Amniotic epithelial cell (primary cell): ENCODE measurements around the gene ITIH3.
A peak's percentile ranks its signal among the peaks of the same experiment; 100 is the strongest.

Source experiments
- DNase-seq: peaks from one replicate; pipeline ENCODE4 v3.0.0-alpha.2; 2010; ENCODE audit warnings: low read depth

ITIH3 gene

DNA sequence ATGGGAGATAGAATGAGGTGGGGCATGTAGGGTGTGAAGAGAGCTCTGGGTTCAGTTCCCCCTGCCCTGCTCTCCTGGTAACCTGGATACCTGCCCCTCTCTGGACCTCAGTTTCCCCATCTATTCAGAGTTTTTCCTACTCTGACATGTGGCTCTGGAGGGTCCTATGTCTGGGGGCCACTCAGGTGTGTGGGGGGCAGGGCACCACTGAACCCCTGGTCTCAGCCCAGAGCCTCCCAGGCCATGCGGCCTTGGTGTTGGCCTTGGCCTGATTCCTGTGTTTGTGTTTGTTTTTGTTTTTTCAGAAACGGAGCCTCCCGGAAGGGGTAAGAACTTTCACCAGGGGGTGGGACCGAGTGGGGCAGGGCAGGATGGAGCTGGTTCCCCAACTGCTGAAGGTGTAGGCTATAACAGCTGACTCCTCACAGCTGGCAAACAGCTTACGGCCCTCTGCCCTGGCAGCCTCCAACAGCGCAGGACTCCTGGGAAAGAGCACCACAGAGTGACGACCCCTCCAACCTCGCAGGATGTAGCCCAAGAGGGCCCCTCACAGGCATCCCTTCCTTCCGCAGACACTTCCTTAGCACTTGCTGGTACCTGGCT lies 803 bp downstream of the ITIH3 start:
- no peak for DNase-seq

DNA sequence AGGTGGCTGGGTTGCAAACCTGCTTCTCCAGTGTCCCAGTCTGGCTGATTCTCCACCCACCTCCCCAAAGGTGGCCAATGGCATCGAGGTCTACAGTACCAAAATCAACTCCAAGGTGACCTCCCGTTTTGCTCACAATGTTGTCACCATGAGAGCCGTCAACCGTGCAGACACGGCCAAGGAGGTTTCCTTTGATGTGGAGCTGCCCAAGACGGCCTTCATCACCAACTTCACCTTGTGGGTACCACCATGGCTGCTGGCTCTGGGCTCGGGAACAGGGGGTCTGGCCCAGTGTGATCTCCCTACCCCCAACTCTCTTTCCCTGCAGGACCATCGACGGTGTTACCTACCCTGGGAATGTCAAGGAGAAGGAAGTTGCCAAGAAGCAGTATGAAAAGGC lies 1.8 kb downstream of the ITIH3 start:
- no peak for DNase-seq

DNA sequence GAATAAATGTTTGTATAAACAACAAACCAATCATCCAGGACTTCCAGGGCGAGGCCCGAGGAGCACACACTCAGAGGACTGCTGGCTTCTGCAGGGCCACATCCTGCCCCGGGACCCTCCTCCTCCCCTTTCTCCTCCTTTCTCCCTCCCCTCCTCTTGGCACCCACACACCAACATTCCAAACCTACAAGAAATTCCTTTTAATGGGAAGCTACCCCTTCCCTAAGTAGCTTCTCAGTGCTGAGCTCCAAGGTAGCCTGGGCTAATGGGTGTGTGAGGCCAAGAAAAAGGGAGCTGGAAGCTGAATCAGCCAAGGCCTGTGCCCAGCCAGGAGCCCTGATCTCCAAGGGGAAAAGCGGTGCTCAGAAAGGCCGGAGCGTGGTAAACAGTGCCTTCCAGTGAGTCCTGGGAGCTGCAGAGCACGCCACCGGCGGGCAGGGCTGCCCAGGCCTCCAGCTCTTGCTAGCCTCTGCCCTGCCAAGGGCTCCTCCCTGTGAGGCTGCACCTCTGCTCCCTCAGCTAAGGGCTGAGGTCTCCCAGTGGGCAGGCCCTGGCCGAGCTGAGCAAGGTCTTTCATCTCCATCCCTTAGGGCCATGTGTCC lies 3.9 kb downstream of the ITIH3 start:
- no peak for DNase-seq

DNA sequence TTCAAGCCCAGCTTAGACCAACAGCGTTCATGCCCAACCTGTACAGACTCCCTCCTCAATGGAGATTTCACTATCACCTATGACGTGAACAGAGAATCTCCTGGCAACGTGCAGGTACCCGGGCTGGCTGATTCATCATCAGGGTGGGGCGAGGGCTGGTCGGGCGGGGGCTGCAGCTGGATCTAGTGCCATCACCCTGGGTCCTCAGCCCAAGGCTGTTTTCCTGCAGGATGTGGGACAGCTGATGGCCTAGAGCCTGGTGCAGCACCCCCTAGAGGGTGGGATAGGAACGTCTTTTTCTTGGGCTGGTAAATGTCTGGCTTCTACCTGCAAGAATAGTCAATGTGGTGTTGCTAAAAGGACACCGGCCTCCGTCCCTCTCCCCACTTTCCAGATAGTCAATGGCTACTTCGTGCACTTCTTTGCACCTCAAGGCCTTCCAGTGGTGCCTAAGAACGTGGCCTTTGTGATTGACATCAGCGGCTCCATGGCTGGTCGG lies 4.4 kb downstream of the ITIH3 start:
- peak; percentile 8 for DNase-seq

DNA sequence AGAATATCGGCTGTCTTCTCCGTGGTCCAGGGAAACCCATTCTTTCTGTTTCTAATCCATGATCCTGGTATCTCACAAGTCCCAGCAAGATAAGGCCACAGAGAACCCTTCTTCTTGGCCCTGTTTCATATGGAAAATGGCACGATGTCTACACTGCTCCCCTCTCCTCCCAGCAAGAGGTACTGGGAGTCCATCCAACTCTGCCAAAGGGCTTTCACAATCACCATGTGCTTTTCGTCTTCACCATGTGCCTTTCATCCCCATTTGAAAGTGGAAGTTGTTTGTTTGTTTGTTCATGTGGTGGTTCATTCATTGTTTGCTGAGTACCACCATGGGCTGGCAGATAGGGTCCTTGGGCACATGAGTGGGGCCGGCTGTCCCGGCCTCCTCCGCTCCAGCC lies 5.5 kb downstream of the ITIH3 start:
- peak; percentile 31 for DNase-seq

DNA sequence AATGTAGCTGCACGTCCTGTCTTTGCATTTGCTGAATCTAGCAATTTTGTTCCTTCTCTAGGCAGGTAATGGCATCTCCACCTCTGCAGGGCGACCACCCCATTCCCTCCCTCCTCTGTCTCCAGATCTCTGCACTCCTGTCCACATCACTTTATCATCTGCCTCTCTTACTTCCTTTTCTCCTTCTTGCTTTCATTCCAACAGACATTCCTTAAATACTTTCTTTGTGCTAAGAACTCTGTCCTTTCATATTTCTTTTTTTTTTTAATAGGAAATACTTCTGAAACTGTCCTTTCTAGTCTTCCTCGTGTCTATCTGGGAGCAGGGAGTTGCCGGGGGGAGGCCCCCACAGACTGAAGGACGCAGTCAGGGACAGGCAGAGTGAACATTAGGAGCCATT lies 7.2 kb downstream of the ITIH3 start:
- DNase-seq, result no peak

GRCh38 chr3:52805270-52806039 lies 10.9 kb downstream of the ITIH3 start:
- no peak for DNase-seq

- DNase-seq, result no peak
These were observed 14.6 kb downstream of the ITIH3 start for GRCh38 chr3:52809149-52809548.

- DNase-seq, result no peak
These were observed 15.2 kb downstream of the ITIH3 start for GRCh38 chr3:52809662-52810377.

- no peak for DNase-seq
These were observed 16.3 kb downstream of the ITIH3 start for GRCh38 chr3:52810923-52811322.

DNA sequence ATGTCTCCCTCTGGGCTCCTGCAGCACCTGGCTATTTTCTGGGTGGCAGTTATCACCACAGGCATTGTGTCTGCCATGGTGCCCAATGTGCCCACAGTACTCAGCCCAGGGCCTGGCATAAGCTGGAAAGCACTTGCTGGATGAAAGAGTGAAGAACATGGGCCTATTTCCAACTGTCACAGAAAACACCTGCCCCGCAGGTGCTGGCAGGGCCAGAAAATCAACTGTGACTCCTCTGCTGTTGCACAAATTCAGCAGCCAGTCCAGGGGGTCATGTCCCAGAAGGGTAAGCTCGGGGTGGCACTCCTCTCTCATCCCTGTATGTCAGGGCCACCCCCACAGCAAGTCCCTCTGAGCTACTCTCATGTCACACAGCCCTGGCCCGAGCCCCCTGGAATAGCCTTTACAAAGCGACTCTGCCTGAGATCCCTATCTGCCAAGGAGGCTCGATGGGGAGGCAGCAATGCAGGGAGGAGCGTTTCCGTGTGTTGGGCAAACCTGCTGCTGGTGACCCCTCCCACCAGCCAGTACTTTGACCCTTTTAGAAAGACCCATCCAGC lies 16.9 kb downstream of the ITIH3 start:
- no peak for DNase-seq

DNA sequence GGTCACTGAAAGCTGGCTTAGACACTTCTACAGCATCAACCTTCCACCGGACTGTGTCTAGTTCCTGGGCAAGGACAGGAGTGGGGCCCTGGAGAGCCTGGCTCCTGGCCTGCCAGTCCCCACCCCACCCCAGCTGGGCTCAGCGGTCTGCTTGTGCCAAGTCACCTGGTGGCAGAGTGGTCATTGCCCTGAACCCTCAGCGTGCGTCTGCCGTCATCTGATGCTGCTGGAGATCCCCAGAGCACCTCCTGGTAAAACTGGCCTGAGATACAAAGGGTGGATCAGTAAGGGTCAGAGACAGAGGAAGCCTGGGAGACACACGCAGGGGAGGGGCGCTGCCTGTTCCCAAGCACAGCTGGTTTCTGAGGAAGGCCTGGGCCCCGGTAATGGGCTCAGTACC lies 19.2 kb downstream of the ITIH3 start:
- no peak for DNase-seq

DNA sequence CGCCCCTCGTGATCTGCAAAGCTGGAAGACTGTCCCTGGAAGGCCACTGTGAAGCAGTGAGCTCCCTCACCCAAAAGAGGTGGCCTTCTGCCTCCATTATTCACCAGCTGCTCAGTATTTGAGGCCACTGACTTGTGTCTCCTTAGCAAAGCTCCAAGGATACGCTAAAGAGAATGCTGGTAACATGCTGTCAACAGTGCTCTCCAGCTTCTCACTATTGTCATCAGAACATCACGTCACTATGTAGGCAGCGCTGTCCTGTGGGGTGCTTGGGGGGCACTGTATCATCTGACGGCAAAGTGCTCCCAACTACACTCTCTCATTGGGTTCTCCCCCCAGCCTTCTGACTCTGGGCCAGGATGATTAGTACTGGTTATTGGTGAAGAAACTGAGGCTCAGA lies 21.6 kb downstream of the ITIH3 start:
- no peak for DNase-seq

DNA sequence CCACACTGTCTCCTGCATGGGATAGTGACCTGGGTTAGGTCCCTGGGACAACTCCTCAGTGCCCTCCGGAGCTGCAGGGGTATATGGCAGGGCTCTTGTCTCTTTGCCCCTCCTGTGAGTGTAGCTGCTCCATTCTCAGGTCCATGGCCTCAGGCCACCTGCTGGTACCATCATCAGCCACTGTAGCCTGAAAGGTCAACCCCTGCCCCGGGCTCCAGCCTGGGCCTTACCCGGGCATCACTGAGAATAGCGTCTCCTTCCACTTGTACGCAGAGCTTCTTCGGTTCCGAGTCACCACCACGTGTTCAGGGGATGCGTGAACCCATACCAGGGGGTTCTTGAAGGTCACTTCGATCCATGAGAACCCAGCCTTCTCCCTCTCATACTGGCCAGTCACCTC lies 22.1 kb downstream of the ITIH3 start:
- no peak for DNase-seq

DNA sequence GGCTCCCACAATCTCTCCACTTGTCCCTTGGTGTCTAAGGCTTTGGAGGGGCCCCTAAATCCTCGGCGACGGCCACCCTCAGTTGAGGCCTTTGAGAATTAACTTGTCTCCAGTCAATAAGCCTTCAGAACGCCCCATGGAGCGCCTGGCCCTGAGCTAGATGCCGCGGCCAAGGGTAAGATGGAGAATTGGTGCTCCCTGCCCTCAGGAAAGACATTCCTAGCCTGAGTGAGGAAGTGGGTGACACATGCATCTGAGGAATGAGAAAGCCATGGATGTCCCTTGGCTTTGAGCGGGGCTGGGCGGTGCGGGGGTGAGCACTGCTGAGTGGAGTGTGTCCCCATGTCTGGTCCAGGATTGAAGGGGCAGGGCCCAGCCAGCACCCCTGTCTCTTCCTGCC lies 22.6 kb downstream of the ITIH3 start:
- no peak for DNase-seq

DNA sequence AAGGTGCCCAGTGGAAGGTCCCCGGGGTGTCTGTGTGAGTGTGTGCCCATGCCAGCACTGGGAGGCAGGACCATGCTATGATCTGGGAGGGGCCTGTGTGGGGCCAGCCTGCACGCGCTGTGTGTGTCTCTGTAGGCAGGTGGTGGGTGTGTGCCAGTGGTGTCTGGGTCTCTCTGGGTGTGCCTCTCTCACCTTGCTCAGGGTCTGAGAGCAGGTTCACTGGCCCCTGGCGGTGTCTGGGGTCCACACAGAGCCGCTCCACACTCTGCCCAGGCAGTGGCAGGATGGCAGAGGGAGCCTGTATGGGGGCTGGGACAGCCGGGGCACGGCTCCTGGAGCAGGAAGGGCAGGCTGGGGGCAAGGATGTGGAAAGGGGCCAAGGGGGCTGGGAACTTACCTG lies 23.3 kb downstream of the ITIH3 start:
- no peak for DNase-seq

- no peak for DNase-seq
These were observed 25.3 kb downstream of the ITIH3 start for GRCh38 chr3:52819936-52820335.

- peak; percentile 15 for DNase-seq
These were observed 26.1 kb downstream of the ITIH3 start for GRCh38 chr3:52820736-52821135.

GRCh38 chr3:52822363-52822762 lies 27.8 kb downstream of the ITIH3 start:
- no peak for DNase-seq

DNA sequence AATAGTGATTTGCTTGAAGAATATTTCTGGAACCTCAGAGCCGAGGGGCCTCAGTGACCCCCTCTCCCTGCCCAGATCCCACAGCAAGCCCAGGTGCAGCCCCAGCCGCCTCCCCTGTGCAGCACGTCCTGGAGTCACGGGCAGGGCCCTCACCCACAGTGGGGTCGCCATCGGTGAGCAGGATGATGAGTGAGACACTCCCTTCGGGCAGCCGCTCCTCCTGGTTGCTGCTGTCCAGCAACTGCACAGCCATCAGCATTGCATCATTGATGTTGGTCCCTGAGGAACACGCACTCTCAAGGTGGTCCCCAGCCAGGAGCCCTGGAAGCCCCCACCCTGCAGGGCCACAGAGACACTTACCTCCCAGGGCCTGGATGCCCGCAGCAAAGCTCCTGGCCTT lies 29.4 kb downstream of the ITIH3 start:
- DNase-seq, result no peak

DNA sequence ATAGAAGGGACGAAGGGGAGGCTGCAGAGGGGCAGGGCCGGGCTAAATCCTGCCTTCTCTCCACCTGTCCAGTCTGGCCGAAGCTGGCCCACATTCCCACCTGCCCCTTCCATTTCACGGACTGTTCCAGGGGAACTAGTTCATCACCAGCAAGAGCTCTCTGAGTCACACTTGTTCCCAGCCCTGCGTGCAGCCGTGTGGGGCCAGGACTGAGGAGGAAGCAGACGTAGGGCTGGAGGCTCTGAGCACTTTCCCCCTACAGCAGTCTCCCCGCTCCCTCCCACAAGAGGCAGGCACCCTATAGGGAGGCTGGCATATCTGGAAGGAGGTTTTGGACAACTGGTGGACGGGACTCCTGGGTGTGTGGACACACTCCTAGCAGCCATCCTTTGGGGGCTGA lies 32.8 kb downstream of the ITIH3 start:
- DNase-seq, result peak; percentile 32

DNA sequence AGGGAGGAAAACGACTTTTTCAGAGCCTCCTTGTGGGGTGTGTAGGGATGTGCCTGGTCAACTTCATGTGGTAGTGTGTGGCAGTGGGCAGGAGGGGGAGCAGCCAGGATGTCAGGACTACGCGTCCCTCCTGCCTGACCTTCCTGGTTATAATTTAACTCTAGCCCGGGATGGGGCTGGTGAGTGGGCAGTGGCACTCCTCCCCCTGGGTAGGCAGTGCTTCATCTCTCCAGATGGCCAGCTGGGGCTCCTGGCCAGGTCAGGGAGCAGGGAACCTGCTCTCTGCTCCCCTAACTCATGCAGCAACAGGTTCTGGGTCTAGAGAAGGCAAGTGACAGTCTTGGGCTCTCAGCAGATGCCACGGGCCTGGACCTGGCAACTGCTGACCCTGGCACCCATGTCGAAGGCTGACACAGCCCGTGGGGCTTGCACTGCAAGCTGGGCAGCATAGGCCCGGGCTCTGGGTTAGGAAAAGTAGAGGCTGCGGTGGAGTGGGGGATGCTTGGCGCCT lies 33.3 kb downstream of the ITIH3 start:
- DNase-seq, result no peak
